NK-92 (cell line): ENCODE results near the gene CHST12.
"Not testable (repeated sequence)": the region's sequence is repeated elsewhere in the genome, so short reads cannot be mapped to it uniquely, and the experiment has no call there.

Source experiments
- DNase-seq: peaks from one replicate; lab custom pipeline; 2025; ENCODE audit not compliant: unreplicated experiment; lab: John Stamatoyannopoulos, UW

CHST12 gene

DNA sequence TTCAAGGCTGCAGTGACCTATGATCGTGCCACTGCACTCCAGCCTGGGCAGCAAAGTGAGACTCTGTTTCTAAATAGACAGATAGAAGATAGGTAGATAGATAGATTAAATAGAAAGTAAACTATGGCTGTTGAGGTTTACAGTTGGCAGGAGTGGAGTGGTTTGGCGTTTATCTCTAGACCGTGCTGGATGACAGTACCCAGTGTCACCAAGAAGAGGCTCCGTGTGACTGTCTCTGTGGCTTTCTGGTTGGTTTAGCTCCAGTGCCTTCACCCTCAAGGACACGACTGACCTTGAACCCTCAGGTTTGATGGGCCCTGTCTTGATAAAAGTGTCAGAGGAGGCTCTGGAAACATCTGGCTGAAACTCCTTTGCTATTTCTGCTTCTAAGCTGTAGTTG lies 31.7 kb downstream of the CHST12 start:
- DNase-seq = no peak

DNA sequence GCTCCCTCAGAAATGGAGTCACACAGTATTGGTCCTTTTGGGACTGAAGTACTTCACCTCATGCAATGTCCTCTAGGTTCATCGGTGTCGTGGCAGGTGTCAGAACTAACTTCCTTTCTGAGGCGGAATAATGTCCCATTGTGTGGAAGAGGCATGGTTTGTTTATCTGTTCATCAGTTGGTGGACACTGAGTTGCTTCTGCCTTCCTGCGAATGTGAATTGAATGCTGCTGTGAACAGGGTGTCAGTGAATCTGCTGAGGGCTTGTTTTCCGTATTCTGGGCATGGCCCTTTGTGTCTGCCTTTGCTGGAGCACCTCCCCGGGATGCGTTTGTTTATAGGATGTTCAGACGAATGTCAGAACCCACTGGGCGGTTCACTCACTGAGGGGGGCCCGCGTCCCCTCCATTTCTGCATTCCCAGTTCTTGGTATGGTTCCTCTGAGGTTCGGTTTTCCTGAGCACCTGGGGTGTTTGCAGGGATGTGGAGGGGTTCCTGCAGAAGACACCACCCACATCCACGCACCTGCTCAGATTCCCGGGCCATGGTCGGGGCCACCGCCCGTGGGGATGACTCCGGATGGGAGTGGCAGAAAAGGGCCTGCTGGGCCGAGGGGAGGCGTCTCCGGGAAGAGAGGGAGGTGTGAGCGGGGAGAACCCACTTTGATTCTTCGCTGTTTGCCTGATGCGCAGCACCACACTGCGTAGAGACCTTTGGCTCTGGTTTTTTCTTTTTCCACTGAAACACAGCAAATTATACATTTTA lies 33.1 kb downstream of the CHST12 start:
- DNase-seq = no peak

DNA sequence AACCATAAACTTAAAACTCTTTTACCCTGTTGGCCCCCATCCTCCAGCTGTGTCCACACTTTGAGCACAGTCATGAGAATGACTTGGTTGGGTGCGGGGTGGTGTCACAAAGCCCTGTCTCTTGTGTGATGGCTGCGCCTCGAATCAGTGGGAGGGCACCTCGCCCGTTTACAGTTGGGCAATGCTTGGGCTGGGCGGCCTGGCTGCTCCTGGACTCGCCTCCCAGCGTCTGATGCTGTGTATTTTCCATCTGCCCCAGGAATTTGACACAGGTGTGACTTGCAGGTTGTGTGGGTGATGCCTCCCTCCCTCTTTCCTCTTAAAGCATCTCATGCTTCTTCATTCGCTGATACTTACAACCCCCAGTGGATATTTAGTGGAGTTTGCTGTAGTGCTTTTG lies 33.7 kb downstream of the CHST12 start:
- no peak for DNase-seq

DNA sequence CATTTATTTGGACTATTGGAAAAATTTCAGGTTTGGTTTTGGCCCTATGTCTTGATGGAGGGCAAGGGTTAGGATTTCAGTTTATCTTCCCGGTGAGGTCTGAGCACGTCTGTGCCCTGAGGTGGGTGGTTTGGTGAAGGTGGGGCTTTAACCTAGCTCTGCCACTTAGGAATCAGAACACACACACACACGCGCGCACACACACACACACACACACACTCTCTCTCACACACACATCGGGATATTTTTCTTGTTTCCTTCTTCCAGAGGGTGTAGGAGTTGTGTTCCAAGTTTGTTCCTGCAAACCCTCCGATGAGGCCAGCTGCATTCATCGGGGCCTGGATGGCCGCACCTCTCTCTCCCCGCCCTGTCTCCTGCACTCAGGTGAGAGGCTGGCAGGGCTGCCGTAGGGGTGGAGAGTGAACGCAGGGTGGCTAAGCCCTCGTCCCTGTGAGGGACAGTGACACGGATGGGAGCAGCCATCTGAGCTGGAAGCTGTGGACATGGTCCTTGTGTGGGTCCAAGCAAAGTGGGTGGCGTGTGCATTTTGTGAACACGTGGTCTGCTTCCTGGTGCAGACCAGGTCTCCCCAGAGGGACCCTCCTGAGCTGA lies 34.2 kb downstream of the CHST12 start:
- no peak for DNase-seq

DNA sequence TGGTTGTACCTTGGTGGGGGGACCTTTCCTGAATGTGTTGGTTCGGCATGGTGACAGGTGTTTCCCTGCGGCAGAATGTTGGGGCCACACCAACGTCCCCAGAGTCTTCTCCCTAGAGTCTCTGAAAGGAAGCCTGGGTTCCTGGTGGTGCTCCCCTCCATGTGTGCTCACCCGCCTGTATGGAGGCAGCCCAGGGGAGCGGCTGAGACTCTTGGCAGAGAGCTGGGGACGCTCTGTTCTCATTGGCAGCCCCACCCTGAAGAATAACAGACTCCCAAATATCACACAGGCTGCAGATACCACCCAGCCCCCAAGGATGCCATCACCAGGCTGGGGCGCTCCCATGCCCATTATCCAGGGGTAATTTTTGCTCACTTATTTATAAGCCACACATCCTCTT lies 34.8 kb downstream of the CHST12 start:
- no peak for DNase-seq

DNA sequence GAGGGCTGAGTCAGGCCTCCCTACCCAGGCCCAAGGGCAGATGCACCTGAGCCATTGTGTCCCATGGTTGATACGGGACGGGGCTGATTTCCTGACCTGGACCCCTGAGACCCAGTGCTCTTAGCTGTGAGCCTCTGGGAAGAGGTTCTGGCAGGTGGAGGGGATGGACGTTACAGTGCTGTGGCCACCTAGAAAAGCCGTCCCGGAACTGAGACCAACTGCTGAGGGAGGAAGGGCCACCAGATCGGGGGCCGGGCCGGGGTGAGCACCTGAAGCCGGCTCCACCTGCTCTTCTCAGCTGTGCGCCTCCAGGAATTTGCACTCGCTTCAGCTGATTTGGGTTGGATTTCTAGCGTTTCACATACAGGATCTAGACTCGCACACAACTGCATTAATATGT lies 35.4 kb downstream of the CHST12 start:
- no peak for DNase-seq

DNA sequence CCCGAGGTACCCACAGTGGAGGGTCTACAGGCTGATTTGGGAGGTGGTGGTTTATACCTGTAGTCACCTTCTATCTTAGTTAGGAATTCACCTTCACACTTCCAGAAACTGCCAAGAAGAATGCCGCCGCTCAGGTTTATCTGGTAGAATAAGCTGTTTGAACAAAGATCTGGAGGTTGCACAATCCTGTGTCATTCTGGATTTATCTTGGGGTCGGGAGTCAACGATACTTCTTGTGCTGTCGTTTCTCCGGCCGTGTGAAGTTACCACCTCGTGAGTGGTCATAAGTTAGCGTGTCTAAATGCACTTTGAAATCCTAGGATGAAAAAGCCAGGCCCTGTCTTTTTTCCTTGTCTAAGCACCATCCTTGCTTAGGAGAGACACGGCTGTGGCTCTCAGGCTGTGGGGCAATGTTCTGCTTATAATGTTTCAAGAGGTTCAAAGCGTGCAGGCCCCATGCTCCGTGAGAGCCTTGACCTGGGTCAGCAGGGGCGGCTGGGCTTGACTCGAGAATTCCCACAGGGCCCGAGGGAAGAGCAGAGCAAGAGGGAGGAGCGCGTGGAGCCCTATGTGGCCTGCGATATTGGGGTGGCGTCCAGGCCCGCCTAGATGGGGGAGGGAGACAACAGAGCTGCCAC lies 37.3 kb downstream of the CHST12 start:
- DNase-seq = no peak

DNA sequence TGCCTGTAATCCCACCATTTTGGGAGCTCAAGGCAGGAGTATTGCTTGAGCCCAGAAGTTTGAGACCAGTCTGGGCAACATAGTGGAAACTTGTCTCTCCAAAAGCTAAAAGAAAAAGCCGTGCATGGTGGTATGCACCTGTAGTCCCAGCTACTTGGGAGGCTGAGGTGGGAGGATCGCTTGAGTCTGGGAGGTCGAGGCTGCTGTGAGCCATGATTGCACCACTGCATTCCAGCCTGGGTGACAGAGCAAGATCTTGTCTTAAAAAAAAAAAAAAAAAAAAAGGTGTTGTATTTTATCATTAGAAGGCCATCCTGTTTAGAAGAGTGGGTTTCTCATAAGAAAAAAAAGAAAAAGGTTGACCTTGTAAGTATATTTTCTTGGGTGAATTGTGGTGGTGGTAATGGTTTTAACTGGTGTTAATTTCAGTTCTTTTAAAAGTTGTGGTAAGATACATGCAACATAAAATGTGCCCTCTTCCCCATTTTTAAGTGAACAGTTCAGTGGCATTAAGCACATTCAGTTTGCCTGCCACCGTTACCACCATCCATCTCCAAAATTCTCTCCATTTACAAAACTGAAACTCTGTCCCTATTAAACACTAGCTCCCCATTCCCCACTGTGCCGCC lies 38.1 kb downstream of the CHST12 start:
- DNase-seq = no peak

DNA sequence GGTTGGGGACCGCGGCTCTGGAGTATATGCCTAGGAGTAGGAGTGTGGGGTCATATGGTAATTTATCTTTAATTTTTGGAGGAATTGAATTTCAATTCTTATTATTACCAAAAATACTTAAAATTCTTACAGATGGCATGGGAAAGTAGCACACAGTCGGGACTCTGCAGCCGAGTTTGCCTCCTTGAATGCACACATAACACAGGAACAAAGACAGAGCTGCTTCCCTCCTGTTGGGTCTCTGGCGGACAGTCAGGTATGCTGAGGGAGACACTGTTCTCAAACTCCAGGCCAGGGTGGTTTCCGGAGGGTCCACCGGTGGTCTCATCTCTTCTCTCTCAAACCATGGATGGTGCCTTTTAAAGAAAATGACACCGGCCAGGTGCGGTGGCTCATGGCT lies 40.1 kb downstream of the CHST12 start:
- DNase-seq = no peak

DNA sequence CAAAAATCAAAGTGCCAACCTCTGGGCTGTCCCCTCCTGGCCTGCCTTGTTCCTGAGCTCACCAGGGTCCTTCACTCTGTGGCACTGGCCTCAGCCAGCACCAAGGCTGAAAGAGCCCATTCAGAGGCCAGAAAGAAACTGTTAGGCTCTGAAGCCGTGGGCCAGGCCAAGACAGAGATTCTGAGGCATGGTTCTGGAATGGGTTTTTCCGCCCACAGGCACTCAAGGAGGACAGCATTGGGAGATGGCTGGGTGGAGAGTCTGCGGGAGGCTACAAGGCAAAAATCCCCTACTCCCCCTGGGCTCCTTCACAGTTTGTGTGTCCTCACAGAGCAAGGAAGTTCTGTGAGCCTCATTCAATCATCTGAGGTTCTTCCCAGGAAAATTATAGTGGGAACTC lies 41.1 kb downstream of the CHST12 start:
- no peak for DNase-seq

DNA sequence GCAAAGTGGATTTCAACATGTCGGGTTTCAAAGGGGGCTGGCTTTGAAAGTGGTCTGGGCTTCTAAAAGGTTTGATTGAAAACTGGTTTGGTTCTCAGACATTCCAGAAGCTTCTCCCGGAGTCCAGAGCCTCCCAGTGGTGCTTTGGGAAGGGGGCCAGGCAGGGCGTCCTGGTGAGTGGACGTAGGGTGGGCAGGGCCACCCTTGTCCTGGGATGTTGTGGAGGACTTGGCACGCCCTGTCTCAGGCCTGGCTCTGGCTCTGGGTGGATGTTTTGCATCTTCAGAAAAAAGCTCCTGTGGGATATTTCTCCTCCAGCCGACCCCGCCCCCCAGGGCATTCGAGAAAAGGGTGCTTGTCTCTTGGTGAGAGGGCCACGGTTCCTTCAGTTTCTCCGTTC lies 41.6 kb downstream of the CHST12 start:
- DNase-seq = no peak

DNA sequence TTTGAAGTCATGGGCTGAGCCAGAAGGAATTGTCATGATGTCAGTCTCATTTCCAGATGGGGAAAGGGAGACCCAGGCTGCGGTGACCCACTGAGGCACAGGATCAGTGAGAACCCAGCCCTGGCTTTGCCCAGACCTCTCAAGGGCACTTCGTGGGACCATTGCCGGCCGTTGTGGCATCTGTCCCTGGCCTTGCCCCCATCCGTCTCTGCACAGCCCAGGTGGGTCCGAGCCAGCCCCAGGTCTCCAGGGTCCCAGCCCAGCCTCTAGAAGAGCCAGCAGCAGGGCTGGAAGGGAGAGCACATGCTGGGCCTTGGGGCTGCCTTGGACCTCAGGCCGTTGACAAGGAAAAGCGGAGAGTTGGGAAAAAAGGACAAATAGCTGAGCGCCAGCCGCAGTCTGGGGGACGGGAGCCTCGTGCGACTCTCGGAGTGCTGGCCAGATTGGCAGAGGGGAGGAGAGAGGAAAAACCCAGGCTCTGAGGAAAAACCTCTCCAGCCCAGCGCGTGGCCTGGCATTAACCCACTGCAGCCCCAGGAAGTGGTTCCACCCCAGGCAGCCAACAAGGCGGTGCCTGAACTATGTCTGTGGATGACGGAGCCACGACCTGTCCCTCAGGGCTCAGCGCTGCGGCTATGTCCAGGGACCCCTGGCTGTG lies 42.6 kb downstream of the CHST12 start:
- no peak for DNase-seq

DNA sequence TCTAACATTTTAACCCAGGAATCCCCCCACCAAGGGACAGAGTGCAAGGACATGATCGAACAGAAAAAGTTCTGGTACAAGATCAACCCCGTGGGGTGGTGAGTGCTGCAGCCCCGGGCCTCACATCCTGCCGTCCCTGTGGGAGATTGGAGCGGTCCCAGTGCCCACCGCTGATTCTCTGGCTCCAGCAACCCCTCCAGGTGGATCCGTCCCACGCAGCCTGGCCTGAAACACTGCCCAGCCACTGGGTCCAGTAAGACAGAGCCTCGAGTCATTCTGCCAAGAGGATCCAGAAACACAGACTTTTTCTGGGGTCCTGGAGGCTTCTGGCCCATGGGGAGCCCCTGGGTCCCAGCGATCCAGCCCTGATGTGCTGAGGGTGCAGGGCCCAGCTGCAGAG lies 43.3 kb downstream of the CHST12 start:
- no peak for DNase-seq

DNA sequence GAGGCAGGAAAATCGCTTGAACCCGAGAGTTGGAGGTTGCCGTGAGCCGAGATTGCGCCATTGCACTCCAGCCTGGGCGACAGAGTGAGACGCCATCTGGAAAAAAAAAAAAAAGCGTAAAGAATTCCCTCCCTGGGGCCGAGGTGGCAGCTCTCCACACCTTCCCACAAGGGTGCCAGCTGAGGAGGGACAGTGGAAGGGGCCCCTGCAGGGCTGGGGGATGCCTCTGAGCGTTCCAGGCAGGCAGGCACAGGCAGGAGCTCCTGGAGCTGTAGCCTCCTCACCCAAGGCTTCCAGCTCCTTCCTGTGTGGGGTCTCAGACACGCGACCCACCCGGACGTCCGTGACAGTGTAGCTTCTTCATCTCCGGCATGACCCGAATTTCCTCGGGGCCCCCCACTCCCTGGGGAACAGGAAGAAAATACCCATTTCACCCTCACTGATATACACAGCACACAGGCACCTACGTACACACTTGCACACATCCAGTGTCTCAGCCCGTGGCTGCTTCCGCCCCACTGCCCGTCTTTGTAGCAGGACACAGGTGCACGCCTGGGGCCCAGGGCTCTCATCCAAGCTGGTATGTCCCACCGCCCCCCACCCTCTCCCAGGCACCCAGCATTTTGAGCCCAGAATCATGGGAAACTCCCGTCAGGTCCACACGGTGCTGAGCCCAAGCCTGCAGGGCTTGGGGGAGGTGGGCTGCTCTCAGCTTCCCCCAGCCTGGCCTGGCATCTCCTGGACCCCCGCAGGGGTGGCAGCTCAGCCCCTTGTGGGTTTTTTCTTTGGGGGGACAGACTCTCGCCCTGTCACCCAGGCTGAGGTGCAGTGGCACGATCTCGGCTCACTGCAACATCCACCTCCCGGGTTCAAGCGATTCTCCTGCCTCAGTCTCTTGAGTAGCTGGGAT lies 47.0 kb downstream of the CHST12 start:
- no peak for DNase-seq

DNA sequence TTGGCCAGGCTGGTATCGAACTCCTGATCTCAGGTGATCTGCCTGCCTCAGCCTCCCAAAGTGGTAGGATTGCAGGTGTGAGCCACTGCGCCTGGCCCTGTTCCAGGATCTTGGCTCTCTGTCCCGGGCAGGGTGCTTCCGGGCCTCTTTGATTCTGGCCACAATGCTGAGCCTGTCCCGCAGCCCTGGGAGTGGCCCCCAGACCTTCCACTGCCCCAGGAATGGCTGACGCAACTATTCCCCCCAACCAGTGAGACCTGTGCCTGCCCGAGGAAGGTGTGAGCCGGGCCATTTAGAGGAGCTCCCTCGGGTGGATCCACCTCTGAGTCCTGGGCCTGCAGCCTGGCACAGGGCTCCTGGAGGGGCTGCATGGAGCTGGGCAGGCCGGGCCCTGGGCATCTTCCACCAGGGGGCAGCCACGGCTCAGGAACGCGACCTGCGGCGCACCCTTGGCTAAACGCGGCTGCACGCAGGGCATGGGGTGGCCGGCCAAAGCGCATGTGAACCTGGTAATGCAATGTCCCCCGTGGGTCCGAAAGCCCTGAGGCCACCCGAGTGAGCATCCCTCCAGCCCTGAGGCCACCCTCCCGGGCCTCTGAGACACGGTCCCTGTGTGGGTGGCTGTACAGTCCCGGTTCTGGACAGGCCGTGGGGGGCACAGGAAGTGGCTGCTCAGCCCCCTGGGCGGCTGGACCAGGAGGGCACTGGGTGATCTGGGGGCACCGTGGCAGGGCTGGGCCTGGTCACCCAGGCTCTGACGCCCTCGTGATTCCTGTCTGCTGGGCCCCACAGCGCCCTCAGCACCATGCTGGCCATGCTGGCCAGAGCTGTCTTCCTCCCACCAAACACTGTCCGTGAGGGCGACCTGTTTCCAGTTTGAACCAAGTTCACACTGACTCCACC lies 48.0 kb downstream of the CHST12 start:
- DNase-seq = no peak

DNA sequence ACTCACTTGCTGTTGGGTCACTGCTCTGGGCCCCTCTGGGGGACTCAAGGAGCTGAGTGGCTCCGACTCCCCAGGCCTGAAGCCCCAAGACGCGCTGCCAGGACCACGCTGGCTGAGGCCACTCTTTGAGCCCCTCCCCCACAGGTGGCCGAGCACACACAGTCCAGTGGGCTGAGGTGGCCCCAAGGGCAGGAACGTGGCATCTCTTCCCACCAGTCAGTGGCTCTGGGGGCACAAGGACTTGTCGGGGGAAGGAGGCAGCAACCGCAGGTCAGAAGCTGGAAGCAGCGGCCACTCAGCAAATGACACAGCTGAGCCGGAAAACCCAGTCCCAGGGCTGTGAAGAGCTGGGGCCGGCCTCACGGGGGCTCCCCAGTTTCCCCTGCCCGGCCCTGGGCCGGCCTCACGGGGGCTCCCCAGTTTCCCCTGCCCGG lies 48.7 kb downstream of the CHST12 start:
- no peak for DNase-seq

DNA sequence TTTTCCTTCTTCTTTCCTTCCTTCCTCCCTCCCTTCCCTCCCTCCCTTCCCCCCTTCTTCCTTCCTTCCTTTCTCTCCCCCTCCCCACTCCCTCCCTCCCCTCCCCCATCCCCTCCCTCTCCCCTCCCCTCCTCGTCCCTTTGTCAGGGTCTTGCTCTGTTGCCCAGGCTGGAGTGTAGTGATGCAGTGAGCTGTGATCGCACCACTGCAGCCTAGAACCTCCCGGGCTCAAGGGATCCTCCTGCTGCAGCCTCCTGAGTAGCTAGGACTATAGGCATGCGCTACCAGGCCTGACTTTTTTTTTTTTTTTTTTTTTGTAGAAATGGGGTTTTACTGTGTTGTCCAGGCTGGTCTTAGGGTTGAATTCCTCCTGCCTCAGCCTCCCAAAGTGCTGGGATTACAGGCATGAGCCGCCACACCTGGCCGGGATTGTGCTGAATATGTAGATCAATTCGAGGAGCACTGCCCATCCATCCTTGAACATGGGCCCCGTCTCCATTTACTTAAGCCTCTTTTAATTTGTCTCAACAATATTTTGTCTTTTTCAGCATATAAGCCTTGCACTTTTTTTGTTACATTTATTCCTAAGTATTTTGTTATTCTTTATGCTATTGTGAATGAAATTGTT lies 49.3 kb downstream of the CHST12 start:
- DNase-seq = no peak

DNA sequence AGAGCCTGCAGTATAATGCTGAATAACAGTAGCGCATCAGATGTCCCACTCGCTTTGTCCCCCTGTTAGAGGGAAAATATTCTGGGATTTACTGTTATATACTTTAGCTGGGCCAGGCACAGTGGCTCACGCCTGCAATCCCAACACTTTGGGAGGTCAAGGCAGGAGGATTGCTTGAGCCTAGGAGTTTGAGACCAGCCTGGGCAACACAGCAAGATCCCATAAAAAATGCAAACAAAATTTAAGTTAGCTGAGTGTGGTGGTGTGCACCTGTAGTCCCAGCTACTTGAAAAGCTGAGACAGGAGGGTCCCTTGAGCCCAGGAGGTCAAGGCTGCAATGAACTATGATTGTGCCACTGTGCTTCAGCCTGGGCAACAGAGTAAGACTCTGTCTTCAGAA lies 50.4 kb downstream of the CHST12 start:
- DNase-seq = not testable (repeated sequence)

DNA sequence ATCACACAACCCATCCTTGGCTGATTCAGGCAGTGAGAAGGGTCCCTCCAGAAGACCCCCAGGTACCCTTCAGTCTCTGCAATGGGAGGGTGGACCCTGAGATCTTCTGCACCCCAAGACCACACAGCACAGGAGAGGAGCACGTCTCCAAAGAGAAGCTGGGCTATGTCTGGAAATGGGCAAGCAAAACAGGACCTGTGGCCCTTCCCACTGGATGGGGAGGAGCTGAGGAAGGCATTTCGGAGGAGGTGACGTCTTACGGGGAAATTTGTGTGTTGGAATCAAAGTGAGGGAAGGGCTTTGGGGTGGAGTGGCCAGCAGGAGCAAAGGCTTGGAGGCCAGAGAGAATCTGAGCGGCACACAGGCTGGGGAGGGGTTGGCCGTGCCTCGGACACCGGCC lies 56.3 kb downstream of the CHST12 start:
- no peak for DNase-seq
